Stimulated activated memory B cell treated with anti-CD40 and anti-IgM and Interleukin-4, amounts not matched to agents 10 μg/mL and 1 μg/mL and 100 μg/mL, for 72 hours (primary cell): ENCODE results near the gene ZFHX3.

Source experiments
- ATAC-seq: fragments of 150-1000 bp; cut with Tn5 transposase; 2 replicates; pipeline ENCODE4 v1.10.0; 2021
- H3K27ac Mint-ChIP-seq: one replicate; pipeline ENCODE4 v1.8.0; 2022; ENCODE audit warnings: mild to moderate bottlenecking, mixed read lengths
- H3K27me3 Mint-ChIP-seq: one replicate; pipeline ENCODE4 v1.8.0; 2022; ENCODE audit warnings: mixed read lengths
- H3K36me3 Mint-ChIP-seq: one replicate; pipeline ENCODE4 v1.8.0; 2022; ENCODE audit warnings: mixed read lengths
- H3K4me1 Mint-ChIP-seq: one replicate; pipeline ENCODE4 v1.8.0; 2022; ENCODE audit warnings: mixed read lengths
- H3K4me3 Mint-ChIP-seq: one replicate; pipeline ENCODE4 v1.8.0; 2022; ENCODE audit warnings: mild to moderate bottlenecking, moderate library complexity, mixed read lengths
- H3K9me3 Mint-ChIP-seq: one replicate; pipeline ENCODE4 v1.8.0; 2022; ENCODE audit warnings: mixed read lengths

ZFHX3 gene

DNA sequence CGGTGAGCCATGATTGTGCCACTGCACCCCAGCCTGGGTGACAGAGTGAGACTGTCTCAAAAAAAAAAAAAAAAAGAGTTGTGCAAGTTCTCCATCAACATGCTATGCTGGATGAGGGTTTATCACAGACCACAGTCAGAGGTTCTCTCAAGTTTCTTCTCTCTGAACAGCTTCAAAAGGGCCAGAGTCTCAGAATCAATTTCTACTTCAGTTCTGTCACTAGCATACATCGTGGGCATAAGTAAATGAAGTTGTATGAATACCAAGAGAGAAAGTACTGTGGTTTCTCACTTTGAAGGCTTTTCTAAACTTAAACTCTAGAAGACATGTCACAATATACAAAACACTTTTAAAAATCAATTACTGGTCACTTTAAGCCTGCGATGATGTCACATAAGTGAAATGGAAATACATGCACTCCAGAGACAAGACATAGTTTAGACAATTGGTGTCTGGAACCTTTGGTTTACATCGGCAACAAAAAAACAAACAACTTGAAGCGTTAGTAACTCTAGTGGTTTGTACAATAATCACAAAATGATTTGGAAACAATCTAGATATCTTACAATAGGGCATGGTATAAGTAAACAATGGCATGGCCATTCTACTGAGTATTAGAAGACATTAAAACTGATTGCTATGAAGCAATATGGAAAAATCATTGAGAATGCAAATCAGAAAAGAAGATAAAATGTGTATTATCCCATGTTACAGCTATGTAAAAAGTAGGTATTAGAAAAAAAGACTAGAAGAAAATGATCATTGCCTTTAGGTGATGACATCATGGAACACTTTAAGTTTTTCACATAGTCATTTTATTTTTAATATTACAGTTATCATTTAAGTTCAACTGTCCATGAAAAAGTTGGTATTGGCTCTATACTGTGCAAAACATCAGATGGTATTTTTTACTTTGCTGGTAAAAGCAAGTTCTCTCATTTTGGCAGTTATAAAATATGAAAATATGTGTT lies 232.3 kb downstream of the ZFHX3 start:
- Mint-ChIP-seq H3K4me3 (no peak overlapping the region), H3K27me3 (no peaks in the 10 kb centered on the region), H3K27ac (no peak overlapping the region), H3K36me3 (peaks cover 20% of the 10 kb centered on the region), H3K4me1 (no peaks in the 10 kb centered on the region), H3K9me3 (no peaks in the 10 kb centered on the region)
- no peak for ATAC-seq

DNA sequence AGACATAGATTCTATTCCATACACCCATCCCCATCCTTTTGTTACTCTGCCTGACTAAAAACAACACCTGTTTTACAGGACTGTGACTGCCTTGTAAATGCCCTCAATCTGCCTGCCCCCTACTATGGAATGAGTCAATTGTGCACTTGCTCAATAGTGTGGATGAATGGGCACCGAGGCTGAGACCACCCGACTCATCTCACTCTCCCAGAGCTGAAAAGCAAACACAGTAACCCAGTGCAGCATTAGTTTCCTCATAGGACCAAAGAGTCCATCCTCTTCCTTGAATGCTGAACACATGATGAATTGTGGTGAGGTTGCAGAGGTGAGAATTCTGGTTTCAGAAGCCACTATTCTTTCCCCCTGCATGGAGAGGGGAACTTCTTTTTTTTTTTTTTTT lies 233.7 kb downstream of the ZFHX3 start:
- Mint-ChIP-seq H3K27me3 (no peaks in the 10 kb centered on the region), H3K9me3 (no peaks in the 10 kb centered on the region), H3K4me3 (no peak overlapping the region), H3K36me3 (peaks cover 21% of the 10 kb centered on the region), H3K4me1 (no peaks in the 10 kb centered on the region), H3K27ac (no peak overlapping the region)
- ATAC-seq = no peak

DNA sequence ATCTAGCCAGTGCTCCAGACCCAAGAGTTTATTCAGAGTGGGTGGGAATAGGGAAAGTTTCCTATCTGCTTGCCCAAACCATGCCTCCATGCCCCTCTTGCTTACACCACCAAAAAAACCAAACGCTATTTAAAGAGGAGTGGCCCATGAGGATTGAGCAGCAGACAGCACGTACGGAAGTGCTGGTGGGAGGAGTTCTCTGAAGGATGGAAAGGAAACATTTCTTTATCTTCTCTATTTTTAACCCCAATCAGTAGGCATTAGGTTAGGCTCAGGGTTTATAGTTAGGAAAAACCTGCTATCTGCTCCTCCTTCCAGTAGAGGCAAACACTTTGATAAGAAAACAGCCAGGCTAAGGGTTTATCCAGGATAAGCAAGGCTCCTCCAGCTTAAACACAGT lies 235.3 kb downstream of the ZFHX3 start:
- Mint-ChIP-seq H3K4me1 (no peaks in the 10 kb centered on the region), H3K4me3 (no peak overlapping the region), H3K36me3 (peaks cover 14% of the 10 kb centered on the region), H3K9me3 (no peaks in the 10 kb centered on the region), H3K27me3 (no peaks in the 10 kb centered on the region), H3K27ac (no peak overlapping the region)
- no peak for ATAC-seq

DNA sequence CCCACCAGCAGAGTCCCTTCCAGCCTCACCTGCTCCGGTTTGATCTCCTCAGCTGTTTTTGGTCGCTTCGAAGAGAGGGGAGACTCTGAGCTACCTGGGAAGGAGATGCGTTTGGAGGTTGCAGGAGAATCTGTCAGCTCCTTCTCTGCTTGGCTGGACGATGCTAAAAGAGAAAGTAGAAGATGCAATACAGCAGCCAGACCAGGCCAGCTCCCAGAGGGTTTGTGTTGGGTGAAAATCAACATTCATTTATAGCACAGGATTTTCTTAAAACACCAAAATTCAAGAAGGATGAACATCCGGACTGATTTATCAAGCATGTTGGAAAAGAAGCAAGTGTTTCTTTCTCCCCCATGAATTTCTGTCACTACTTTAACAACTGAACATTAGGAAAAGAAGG lies 236.1 kb downstream of the ZFHX3 start:
- Mint-ChIP-seq H3K9me3 (no peaks in the 10 kb centered on the region), H3K4me3 (no peak overlapping the region), H3K27me3 (no peaks in the 10 kb centered on the region), H3K4me1 (no peaks in the 10 kb centered on the region), H3K36me3 (peaks cover 11% of the 10 kb centered on the region), H3K27ac (no peak overlapping the region)
- ATAC-seq = no peak

DNA sequence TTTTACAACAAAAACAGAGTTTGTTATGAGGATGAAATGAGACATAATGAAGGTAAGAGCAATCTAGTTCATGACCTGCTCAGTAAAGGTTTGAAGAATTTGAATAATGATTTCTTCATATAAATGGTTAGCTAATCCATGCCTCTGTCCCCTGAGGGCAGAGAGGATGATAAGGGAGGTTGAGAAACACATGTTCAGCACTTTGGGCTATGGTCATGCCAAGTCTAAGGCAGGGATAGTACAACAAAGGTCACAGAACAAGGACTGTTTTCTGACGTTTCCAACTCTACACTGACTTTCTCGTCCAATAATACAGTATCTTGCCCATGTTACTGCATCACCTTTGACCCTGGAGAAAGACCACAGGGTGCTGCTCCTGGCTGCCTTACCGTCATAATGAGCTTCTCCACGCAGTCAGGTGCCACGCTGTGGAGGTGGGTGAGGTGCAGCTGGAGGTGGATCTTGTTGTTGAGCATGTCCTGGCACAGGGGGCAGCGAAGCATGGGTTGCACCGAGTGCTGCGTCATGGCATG lies 236.7 kb downstream of the ZFHX3 start:
- no peaks in the 10 kb centered on the region for H3K4me1 Mint-ChIP-seq
- peaks cover 16% of the 10 kb centered on the region for H3K36me3 Mint-ChIP-seq
- ATAC-seq = no peak
- no peak overlapping the region for H3K27ac Mint-ChIP-seq
- no peaks in the 10 kb centered on the region for H3K27me3 Mint-ChIP-seq
- H3K4me3 Mint-ChIP-seq = no peak overlapping the region
- no peaks in the 10 kb centered on the region for H3K9me3 Mint-ChIP-seq

DNA sequence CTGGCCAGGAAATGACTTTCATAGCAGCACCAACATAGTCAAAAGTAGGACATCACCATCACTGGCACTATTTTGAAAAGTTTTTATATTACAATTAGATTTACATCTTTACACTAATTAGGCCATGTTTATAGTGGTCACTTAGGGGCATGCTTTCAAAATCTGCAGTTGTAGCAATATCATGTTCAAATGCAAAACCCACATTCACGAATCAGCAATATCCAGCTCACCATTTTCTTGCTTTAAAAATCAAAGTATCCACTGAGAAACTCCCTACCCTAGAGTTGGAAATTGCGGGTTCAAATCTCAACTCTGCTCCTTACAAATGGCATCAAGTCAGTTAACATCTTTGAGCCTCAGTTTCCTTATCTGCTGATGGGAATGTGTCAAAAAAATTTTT lies 237.4 kb downstream of the ZFHX3 start:
- H3K4me1 Mint-ChIP-seq = no peaks in the 10 kb centered on the region
- no peak for ATAC-seq
- H3K9me3 Mint-ChIP-seq = no peaks in the 10 kb centered on the region
- no peak overlapping the region for H3K27ac Mint-ChIP-seq
- no peaks in the 10 kb centered on the region for H3K27me3 Mint-ChIP-seq
- no peak overlapping the region for H3K4me3 Mint-ChIP-seq
- H3K36me3 Mint-ChIP-seq = peaks cover 21% of the 10 kb centered on the region

DNA sequence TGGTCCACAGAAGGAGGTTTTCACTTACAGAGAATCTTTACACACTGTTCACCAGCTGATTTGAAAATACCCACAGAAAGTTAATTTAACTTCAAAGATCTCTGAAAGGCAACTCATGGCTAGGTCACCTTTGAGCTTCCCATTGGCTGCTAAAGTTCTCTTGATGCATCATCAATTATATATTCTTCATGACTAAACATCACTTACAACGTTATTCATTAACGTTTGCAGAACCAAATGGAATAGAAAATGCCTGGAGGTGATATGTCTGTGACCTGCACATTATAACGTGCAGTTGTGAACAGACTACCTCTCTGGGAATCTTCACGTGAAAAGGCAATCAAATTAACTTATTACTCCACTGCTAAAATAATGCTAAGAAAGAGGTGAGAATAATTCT lies 238.5 kb downstream of the ZFHX3 start:
- H3K4me3 Mint-ChIP-seq = no peak overlapping the region
- no peaks in the 10 kb centered on the region for H3K9me3 Mint-ChIP-seq
- H3K27ac Mint-ChIP-seq = no peak overlapping the region

DNA sequence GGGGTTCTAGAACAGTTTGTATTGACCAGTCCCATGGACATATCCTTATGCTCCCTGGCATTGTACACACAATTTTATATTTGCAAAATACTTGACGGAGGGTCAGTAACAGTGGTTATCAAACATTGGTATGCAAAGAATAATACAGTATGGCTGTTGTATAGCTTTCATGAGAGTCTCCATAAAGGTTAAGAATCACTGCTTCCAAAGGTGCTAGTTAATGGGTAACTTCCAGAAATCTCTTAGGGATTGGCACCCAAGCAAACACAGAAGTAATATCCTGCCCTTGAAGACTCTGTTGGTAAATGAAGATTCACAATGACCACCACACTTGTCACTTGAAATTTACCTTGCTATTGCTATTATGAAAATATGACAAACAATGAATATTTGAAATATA lies 239.2 kb downstream of the ZFHX3 start:
- H3K27ac Mint-ChIP-seq = no peak overlapping the region
- ATAC-seq = no peak
- H3K36me3 Mint-ChIP-seq = peaks cover 21% of the 10 kb centered on the region

More for the DNA sequence above, 238.5 kb downstream of the ZFHX3 start:
- no peak for ATAC-seq
- peaks cover 21% of the 10 kb centered on the region for H3K36me3 Mint-ChIP-seq
- no peaks in the 10 kb centered on the region for H3K4me1 Mint-ChIP-seq
- H3K27me3 Mint-ChIP-seq = no peaks in the 10 kb centered on the region

DNA sequence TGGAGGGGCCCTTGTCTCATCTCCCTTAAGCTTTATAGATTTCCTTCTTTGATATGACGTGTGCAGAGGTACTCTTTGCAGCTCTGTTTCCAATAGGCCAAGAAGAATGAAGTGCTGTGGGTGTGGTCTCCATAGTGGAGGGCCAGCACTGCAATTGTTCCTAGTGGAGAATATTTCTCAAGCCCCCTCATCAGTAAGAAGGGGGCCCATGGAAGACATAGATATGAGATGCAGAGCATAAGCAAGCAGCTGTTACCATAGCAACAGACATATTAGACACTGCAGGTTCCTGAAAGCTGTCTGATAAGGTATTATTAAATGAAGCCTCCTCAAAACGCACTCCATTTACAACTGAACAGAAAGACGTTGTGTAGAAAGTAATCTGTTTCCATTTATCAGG lies 240.7 kb downstream of the ZFHX3 start:
- no peaks in the 10 kb centered on the region for H3K27me3 Mint-ChIP-seq
- no peak for ATAC-seq
- H3K4me1 Mint-ChIP-seq = no peaks in the 10 kb centered on the region
- peaks cover 26% of the 10 kb centered on the region for H3K36me3 Mint-ChIP-seq
- no peaks in the 10 kb centered on the region for H3K9me3 Mint-ChIP-seq
- no peak overlapping the region for H3K27ac Mint-ChIP-seq
- H3K4me3 Mint-ChIP-seq = no peak overlapping the region

More for the DNA sequence above, 239.2 kb downstream of the ZFHX3 start:
- Mint-ChIP-seq H3K9me3 (no peaks in the 10 kb centered on the region), H3K4me3 (no peak overlapping the region), H3K27me3 (no peaks in the 10 kb centered on the region), H3K4me1 (no peaks in the 10 kb centered on the region)

DNA sequence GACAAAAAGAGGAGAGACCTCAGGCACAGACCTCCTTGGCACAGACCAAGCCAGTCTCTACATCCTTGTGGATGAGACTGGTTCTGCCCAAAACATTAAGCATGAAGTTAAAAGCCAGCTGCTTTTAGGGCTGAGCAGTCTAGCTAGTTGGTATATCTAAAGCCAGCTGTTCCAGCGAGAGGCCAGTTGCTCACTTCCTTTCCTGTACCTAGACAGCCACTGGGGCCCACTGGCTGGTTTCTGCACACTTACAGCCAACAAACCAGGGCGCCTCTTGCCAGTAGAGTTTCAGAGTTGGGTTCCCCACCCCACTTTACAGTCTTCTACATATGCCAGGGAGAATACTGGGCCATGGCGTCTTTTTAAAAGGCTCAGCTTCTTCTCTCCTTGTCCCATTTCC lies 242.4 kb downstream of the ZFHX3 start:
- no peak for ATAC-seq
- no peak overlapping the region for H3K4me3 Mint-ChIP-seq
- H3K4me1 Mint-ChIP-seq = no peaks in the 10 kb centered on the region
- no peaks in the 10 kb centered on the region for H3K9me3 Mint-ChIP-seq
- H3K27ac Mint-ChIP-seq = no peak overlapping the region
- H3K27me3 Mint-ChIP-seq = no peaks in the 10 kb centered on the region
- H3K36me3 Mint-ChIP-seq = peaks cover 16% of the 10 kb centered on the region

DNA sequence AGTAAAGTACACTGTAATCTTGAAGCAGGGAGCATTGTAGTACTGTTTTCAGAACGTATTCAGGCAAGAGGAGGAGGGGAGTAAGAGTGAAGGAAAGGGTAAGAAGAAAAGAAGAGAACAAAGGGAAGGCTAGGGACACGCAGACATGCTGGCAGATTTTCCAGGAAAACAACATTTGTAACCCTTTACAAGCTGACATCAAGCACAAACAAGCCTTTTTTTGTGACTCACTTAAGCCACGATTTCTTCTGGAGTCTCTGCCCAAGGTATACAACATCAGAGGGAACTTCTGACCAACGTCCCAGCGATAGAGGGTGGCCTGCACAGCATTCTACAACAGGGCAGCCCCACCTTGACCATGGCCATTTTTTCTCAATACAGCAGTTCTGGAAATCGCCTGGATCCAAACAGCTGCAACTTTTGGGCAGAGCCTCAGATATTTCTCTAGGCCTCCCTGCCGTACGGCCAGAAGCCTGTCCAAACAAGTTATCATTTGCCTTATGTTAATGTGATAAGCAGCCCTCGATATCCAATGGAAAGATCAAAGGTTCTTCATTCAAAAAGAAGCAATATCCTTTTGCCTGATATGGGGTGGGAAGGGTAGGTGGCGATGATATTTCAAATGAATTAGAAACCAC lies 247.3 kb downstream of the ZFHX3 start:
- H3K4me1 Mint-ChIP-seq = no peaks in the 10 kb centered on the region
- H3K4me3 Mint-ChIP-seq = no peak overlapping the region
- no peaks in the 10 kb centered on the region for H3K27me3 Mint-ChIP-seq
- H3K9me3 Mint-ChIP-seq = no peaks in the 10 kb centered on the region
- H3K27ac Mint-ChIP-seq = no peak overlapping the region
- peaks cover 45% of the 10 kb centered on the region for H3K36me3 Mint-ChIP-seq
- ATAC-seq = no peak

DNA sequence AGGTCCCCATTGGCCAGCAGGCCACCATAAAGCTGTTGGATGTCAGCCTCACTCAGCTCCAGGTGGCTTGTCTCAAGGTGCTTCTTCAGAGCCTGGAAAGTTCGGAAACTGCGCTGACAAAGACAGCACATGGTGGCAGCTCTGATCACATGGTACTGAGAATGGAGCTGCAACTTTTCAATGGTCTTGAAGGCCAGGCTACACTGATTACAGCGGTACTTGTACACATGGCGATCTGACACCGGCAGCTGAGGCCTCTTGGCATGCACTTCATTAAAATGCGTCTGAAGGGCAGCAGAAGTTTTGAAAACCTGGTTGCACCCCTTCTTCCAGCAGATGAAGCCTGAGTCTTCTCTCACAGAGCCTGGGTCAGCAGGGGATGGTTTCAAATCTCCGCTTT lies 249.7 kb downstream of the ZFHX3 start:
- peaks cover 53% of the 10 kb centered on the region for H3K36me3 Mint-ChIP-seq
- no peaks in the 10 kb centered on the region for H3K27me3 Mint-ChIP-seq
- H3K4me1 Mint-ChIP-seq = no peaks in the 10 kb centered on the region
- no peak for ATAC-seq
- no peaks in the 10 kb centered on the region for H3K9me3 Mint-ChIP-seq
- no peak overlapping the region for H3K4me3 Mint-ChIP-seq
- no peak overlapping the region for H3K27ac Mint-ChIP-seq

DNA sequence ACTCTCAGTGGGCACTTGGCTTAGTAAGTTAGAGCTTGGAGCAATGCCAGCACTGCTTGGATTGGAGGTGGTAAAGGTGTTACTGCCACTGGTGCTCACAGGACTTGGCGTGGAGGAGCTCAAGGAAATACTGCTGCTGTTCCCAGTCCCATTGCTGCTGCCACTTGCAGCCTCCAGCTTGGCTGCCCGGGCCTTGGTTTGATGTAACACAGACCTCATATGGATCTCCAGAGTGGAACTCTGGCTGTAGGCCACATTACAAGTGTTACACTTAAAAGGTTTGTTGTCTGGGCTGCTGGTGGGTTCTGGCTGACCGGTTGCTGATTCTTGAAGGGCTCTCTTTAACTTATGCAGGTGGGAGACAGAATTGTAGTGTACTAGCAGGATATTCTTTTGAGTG lies 250.3 kb downstream of the ZFHX3 start:
- Mint-ChIP-seq H3K27me3 (no peaks in the 10 kb centered on the region), H3K9me3 (no peaks in the 10 kb centered on the region), H3K4me3 (no peak overlapping the region), H3K36me3 (peaks cover 57% of the 10 kb centered on the region), H3K27ac (no peak overlapping the region), H3K4me1 (no peaks in the 10 kb centered on the region)
- ATAC-seq = no peak

DNA sequence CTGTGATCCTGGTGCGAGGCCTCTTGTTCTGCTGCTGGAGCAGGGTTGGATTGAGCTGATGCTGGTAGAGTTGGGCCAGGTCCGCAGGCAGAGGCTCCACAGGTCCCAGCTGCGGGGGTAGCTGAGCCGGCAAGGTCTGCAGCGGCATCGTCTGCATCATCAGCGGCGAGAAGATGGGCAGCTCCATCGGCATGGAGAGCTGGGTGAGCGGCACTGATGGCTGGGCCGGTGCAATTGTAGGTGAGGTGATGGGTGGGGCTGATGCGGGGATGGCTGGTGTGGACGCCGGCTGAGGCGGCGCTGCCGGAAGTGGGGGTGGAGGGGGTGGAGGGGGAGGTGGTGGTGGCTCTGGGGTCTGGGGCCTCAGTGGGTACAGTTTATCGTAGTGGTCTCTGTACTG lies 251.7 kb downstream of the ZFHX3 start:
- peaks cover 57% of the 10 kb centered on the region for H3K36me3 Mint-ChIP-seq
- H3K27me3 Mint-ChIP-seq = no peaks in the 10 kb centered on the region
- no peak overlapping the region for H3K27ac Mint-ChIP-seq
- H3K4me1 Mint-ChIP-seq = no peaks in the 10 kb centered on the region
- no peak for ATAC-seq
- H3K9me3 Mint-ChIP-seq = no peaks in the 10 kb centered on the region
- no peak overlapping the region for H3K4me3 Mint-ChIP-seq

DNA sequence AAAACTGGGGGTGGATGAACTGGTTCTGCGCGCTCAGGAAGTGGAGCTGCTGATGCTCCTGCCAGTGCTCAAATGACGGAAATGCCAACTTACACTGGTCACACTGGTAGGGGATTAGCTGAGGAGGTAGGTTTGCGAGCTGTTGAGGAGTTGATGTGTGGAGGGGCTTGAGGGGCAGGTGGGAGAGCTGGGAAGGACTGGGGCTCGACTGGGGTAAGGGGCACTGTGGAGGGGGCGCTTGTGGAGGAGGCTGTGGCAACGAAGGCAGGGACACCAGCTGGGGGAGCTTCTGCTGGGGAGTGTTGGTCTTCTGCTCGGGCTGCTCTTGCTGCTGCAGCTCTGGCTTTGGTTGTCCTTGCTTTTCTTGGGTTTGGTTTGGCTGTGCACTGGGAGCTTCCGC lies 252.9 kb downstream of the ZFHX3 start:
- no peak overlapping the region for H3K27ac Mint-ChIP-seq
- H3K27me3 Mint-ChIP-seq = no peaks in the 10 kb centered on the region
- no peak for ATAC-seq
- no peaks in the 10 kb centered on the region for H3K9me3 Mint-ChIP-seq
- no peaks in the 10 kb centered on the region for H3K4me1 Mint-ChIP-seq
- peaks cover 51% of the 10 kb centered on the region for H3K36me3 Mint-ChIP-seq
- no peak overlapping the region for H3K4me3 Mint-ChIP-seq

DNA sequence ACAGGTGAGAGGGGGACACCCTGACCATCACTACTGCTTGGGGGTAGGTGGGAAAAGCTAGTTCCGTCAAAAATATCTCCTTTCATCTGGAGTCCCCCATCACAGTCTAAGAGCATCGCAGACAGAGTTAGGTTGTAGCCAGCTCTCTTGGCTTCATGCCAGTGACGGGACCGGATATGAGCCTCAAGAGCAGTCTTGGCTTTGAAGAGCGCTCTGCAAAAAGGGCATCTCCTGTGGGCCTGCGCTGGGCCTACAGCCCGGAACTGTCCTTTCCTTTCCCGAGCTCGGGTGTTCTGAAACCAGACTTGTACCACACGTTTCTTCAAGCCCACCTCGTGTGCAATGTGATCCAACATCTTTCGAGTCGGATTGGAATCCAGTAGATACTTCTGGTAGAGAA lies 253.6 kb downstream of the ZFHX3 start:
- no peak for ATAC-seq
- no peak overlapping the region for H3K27ac Mint-ChIP-seq
- no peaks in the 10 kb centered on the region for H3K9me3 Mint-ChIP-seq
- no peak overlapping the region for H3K4me3 Mint-ChIP-seq
- H3K4me1 Mint-ChIP-seq = no peaks in the 10 kb centered on the region
- H3K27me3 Mint-ChIP-seq = no peaks in the 10 kb centered on the region
- peaks cover 44% of the 10 kb centered on the region for H3K36me3 Mint-ChIP-seq
